TTC549 (cell line): Measurements from ENCODE around the gene PTPRE.

Experiments
- FAIRE-seq: peaks from 2 replicates; lab custom pipeline; 2012; peaks lifted over from hg19 to GRCh38; lab: Jason Lieb, UNC

The PTPRE gene

GRCh38 chr10:127906548-127907377 is at the start of gene PTPRE:
PTPRE (plus strand) TSS chr10:127907103; CDS start chr10:128040882, 133,779 bp downstream.
- FAIRE-seq: no peak

GRCh38 chr10:127860592-127860991 is 46.3 kb upstream of the PTPRE start:
- no peak for FAIRE-seq

- FAIRE-seq: no peak
These were observed 43.6 kb upstream of the PTPRE start for GRCh38 chr10:127863231-127863825.

GRCh38 chr10:127866276-127867013 is 40.5 kb upstream of the PTPRE start:
- FAIRE-seq: no peak

GRCh38 chr10:127867805-127868204 is 39.1 kb upstream of the PTPRE start:
- no peak for FAIRE-seq

- no peak for FAIRE-seq
These were observed 37.6 kb upstream of the PTPRE start for GRCh38 chr10:127869329-127869728.

GRCh38 chr10:127871631-127872010 is 35.3 kb upstream of the PTPRE start:
- no peak for FAIRE-seq

- FAIRE-seq: no peak
These were observed 34.7 kb upstream of the PTPRE start for GRCh38 chr10:127872011-127872761.

GRCh38 chr10:127872871-127873600 is 33.9 kb upstream of the PTPRE start:
- no peak for FAIRE-seq

GRCh38 chr10:127873901-127874470 is 32.9 kb upstream of the PTPRE start:
- FAIRE-seq: no peak

GRCh38 chr10:127874671-127875448 is 32.0 kb upstream of the PTPRE start:
- no peak for FAIRE-seq

- no peak for FAIRE-seq
These were observed 31.5 kb upstream of the PTPRE start for GRCh38 chr10:127875449-127875765.

GRCh38 chr10:127875916-127876315 is 31.0 kb upstream of the PTPRE start:
- FAIRE-seq: no peak

GRCh38 chr10:127877116-127877515 is 29.8 kb upstream of the PTPRE start:
- FAIRE-seq: no peak

GRCh38 chr10:127877699-127878098 is 29.2 kb upstream of the PTPRE start:
- no peak for FAIRE-seq

- FAIRE-seq: no peak
These were observed 28.3 kb upstream of the PTPRE start for GRCh38 chr10:127878475-127879055.

- no peak for FAIRE-seq
These were observed 26.3 kb upstream of the PTPRE start for GRCh38 chr10:127880557-127880956.

GRCh38 chr10:127881262-127881661 is 25.6 kb upstream of the PTPRE start:
- FAIRE-seq: no peak

GRCh38 chr10:127882391-127882790 is 24.5 kb upstream of the PTPRE start:
- no peak for FAIRE-seq

GRCh38 chr10:127882801-127883459 is 24.0 kb upstream of the PTPRE start:
- FAIRE-seq: no peak
